Smooth muscle cell (in vitro differentiated cells): ENCODE results near the gene PRR30. TPM values are rescaled to one million over a fixed set of nuclear protein-coding genes. Genes with fewer than 3 reads are reported as not detected.

Experiments used
- DNase-seq: peaks from one replicate; lab custom pipeline; 2025; ENCODE audit not compliant: unreplicated experiment; lab: John Stamatoyannopoulos, UW
- H2AFZ ChIP-seq: fragments of 200-600 bp; sonication (generic); 2 replicates; pipeline ENCODE4 v1.6.0; 2016; ENCODE audit warnings: antibody characterized with exemption, low read depth, mild to moderate bottlenecking
- H3F3A ChIP-seq: fragments of 200-600 bp; sonication (generic); 2 replicates; pipeline ENCODE4 v1.6.0; 2017; ENCODE audit warnings: antibody characterized with exemption, low read depth
- H3K27ac ChIP-seq: fragments of 200-600 bp; sonication (generic); 2 replicates; pipeline ENCODE4 v1.5.1; 2016; ENCODE audit warnings: low read depth, mild to moderate bottlenecking
- H3K27me3 ChIP-seq: fragments of 200-600 bp; sonication (generic); 2 replicates; pipeline ENCODE4 v1.6.1; 2016; ENCODE audit warnings: low read depth, mild to moderate bottlenecking
- H3K36me3 ChIP-seq: fragments of 200-600 bp; sonication (generic); 2 replicates; pipeline ENCODE4 v1.5.1; 2016; ENCODE audit warnings: low read depth
- H3K4me1 ChIP-seq: fragments of 200-600 bp; sonication (generic); 2 replicates; pipeline ENCODE4 v1.5.1; 2016; ENCODE audit warnings: low read depth
- H3K4me2 ChIP-seq: fragments of 200-600 bp; sonication (generic); 2 replicates; pipeline ENCODE4 v1.6.0; 2016; ENCODE audit warnings: mild to moderate bottlenecking
- H3K4me3 ChIP-seq: fragments of 200-600 bp; sonication (generic); 2 replicates; pipeline ENCODE4 v1.5.1; 2016; ENCODE audit warnings: mild to moderate bottlenecking
- H3K79me2 ChIP-seq: fragments of 200-600 bp; sonication (generic); 2 replicates; pipeline ENCODE4 v1.6.0; 2016; ENCODE audit warnings: low read depth, mild to moderate bottlenecking
- H3K9ac ChIP-seq: fragments of 200-600 bp; sonication (generic); 2 replicates; pipeline ENCODE4 v1.6.0; 2016; ENCODE audit warnings: low read depth
- H3K9me3 ChIP-seq: fragments of 200-600 bp; sonication (generic); replicated peaks from 2 replicates; pipeline ENCODE4 v1.5.1; 2016; ENCODE audit warnings: low read depth
- H4K20me1 ChIP-seq: fragments of 200-600 bp; sonication (generic); 2 replicates; pipeline ENCODE4 v1.6.0; 2016; ENCODE audit warnings: low read depth
- CTCF ChIP-seq: fragments of 200-600 bp; sonication (generic); IDR thresholded peaks from 2 replicates; pipeline ENCODE4 v1.5.1; 2017; ENCODE audit warnings: borderline replicate concordance, mild to moderate bottlenecking, antibody characterized with exemption; ENCODE audit not compliant: insufficient read depth, poor library complexity, severe bottlenecking
- WGBS: methylation state at CpG from one replicate; pipeline ENCODE4 v1.1.7; 2016; ENCODE audit warnings: low lambda C conversion rate; 5-methylcytosine and 5-hydroxymethylcytosine counted together
- polyA plus RNA-seq: library from polyadenylated mRNA; unstranded; fragments of >200 nt; fragmentation: Nextera tagmentation; extraction: Ambion mirVana; gene quantifications from 2 replicates; pipeline ENCODE4 v1.2.1, GENCODE V29; 2016
- total RNA-seq: library from RNA; depleted of rRNA; stranded (reverse); fragments of >200 nt; gene quantifications from 2 replicates; pipeline ENCODE4 v1.2.3, GENCODE V29; 2014

PRR30 gene
- total and polyA plus RNA-seq, 2 experiments from 2014 or later = not detected

GRCh38 chr2:27109083-27109482 is 30.1 kb downstream of the PRR30 start:
- no peak overlapping the region for H3K4me3 ChIP-seq
- WGBS = 97% methylated on average over 3 of the region's 3 CpGs

DNA sequence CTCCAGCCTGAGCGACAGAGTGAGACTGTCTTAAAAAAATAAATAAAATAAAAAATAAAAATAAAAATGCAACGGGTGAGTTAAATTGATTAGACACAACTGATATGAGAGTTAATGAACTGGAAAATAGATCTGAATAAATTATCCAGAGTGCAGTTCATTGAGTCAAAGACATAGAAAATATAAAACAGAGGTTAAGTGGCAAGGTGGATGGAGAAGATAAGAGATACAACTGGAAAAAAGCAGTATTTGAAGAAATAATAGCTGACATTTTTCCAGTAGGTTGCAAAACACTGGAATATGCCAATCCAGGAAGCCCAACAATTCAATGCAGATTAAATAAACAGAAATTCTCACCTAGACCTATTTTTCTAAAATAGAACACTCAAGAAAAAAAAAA is 31.0 kb downstream of the PRR30 start:
- Histone ChIP-seq H3K4me1 (no peaks in the 10 kb centered on the region), H3K4me3 (no peak overlapping the region), H3F3A (no peaks in the 10 kb centered on the region), H3K4me2 (no peak overlapping the region), H3K27ac (no peak overlapping the region), H3K9me3 (no peaks in the 10 kb centered on the region), H3K9ac (no peak overlapping the region), H3K79me2 (no peaks in the 10 kb centered on the region), H4K20me1 (no peaks in the 10 kb centered on the region), H3K27me3 (peaks cover 9% of the 10 kb centered on the region), H2AFZ (no peak overlapping the region), H3K36me3 (no peaks in the 10 kb centered on the region)
- 95% methylated on average over 2 of the region's 2 CpGs for WGBS
- DNase-seq = no peak
- TF ChIP-seq CTCF = no peak

More at GRCh38 chr2:27109083-27109482, 30.1 kb downstream of the PRR30 start:
- H3K36me3 ChIP-seq = no peaks in the 10 kb centered on the region
- no peaks in the 10 kb centered on the region for H3K9me3 ChIP-seq
- no peak overlapping the region for H3K9ac ChIP-seq
- no peak overlapping the region for H3K4me2 ChIP-seq
- no peaks in the 10 kb centered on the region for H3K79me2 ChIP-seq
- H4K20me1 ChIP-seq = no peaks in the 10 kb centered on the region
- H3K27ac ChIP-seq = no peak overlapping the region
- H3F3A ChIP-seq = no peaks in the 10 kb centered on the region
- H2AFZ ChIP-seq = no peak overlapping the region
- TF ChIP-seq CTCF = no peak
- no peaks in the 10 kb centered on the region for H3K4me1 ChIP-seq
- H3K27me3 ChIP-seq = peaks cover 9% of the 10 kb centered on the region
- DNase-seq = no peak

DNA sequence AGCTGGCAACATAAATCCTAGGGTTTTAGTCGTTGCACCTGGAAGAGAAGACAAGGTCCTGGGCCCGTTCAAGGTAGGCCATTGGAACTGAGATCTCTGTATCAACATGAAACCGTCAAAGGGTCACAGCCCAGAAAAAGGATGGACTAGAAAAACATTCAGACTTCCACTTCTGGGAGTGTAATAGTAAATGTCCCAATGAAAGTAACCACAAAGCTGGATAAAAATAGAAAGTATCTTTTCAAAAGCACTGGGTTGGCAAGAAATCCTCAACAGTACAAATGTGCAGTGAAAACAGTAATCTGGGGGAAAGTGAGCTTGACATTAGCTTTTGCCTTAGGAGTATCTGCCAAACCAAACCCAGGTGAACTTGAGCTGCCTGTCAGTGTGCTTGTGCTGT is 33.2 kb downstream of the PRR30 start:
- Histone ChIP-seq H3K9me3 (no peaks in the 10 kb centered on the region), H3K4me2 (no peak overlapping the region), H3K4me1 (no peaks in the 10 kb centered on the region), H3K27me3 (peaks cover 21% of the 10 kb centered on the region), H3K9ac (no peak overlapping the region), H4K20me1 (no peaks in the 10 kb centered on the region), H3K36me3 (no peaks in the 10 kb centered on the region), H3K27ac (no peak overlapping the region), H2AFZ (no peak overlapping the region), H3K79me2 (no peaks in the 10 kb centered on the region), H3K4me3 (no peak overlapping the region), H3F3A (no peaks in the 10 kb centered on the region)
- 86% methylated on average over 3 of the region's 3 CpGs for WGBS
- DNase-seq = no peak
- TF ChIP-seq CTCF = no peak

GRCh38 chr2:27102329-27102728 is 36.9 kb downstream of the PRR30 start:
- Histone ChIP-seq H4K20me1 (no peaks in the 10 kb centered on the region), H3K27ac (no peak overlapping the region), H3K4me2 (no peak overlapping the region), H3K36me3 (no peaks in the 10 kb centered on the region), H3K9ac (no peak overlapping the region), H3F3A (no peaks in the 10 kb centered on the region), H3K27me3 (peaks cover 21% of the 10 kb centered on the region), H3K4me1 (no peaks in the 10 kb centered on the region), H3K4me3 (no peak overlapping the region), H3K9me3 (no peaks in the 10 kb centered on the region), H2AFZ (no peak overlapping the region), H3K79me2 (no peaks in the 10 kb centered on the region)
- 91% methylated on average over 5 of the region's 5 CpGs for WGBS
- no peak for DNase-seq
- TF ChIP-seq CTCF = no peak
